RKO (cell line): ENCODE measurements around the gene LYPD6B.

Source experiments
- DNase-seq: peaks from one replicate; pipeline ENCODE4 v3.0.0-alpha.2; 2016; ENCODE audit warnings: low spot score

LYPD6B gene

GRCh38 chr2:149076863-149077412 lies 38.4 kb downstream of the LYPD6B start:
- no peak for DNase-seq

GRCh38 chr2:149077861-149078260 lies 39.4 kb downstream of the LYPD6B start:
- no peak for DNase-seq

GRCh38 chr2:149080099-149080498 lies 41.6 kb downstream of the LYPD6B start:
- no peak for DNase-seq

- no peak for DNase-seq
Observed at GRCh38 chr2:149080971-149081370, 42.5 kb downstream of the LYPD6B start.

GRCh38 chr2:149082079-149082478 lies 43.6 kb downstream of the LYPD6B start:
- DNase-seq = no peak

GRCh38 chr2:149082735-149083134 lies 44.2 kb downstream of the LYPD6B start:
- DNase-seq = no peak

- no peak for DNase-seq
Observed at GRCh38 chr2:149084924-149085795, 46.7 kb downstream of the LYPD6B start.

GRCh38 chr2:149087751-149088150 lies 49.3 kb downstream of the LYPD6B start:
- peak; percentile 6 for DNase-seq

- DNase-seq = no peak
Observed at GRCh38 chr2:149089068-149089467, 50.6 kb downstream of the LYPD6B start.

- DNase-seq = no peak
Observed at GRCh38 chr2:149090706-149091105, 52.2 kb downstream of the LYPD6B start.

GRCh38 chr2:149093579-149093978 lies 55.1 kb downstream of the LYPD6B start:
- no peak for DNase-seq

GRCh38 chr2:149094217-149095015 lies 55.9 kb downstream of the LYPD6B start:
- no peak for DNase-seq

GRCh38 chr2:149098701-149099100 lies 60.2 kb downstream of the LYPD6B start:
- no peak for DNase-seq

- DNase-seq = no peak
Observed at GRCh38 chr2:149099298-149099697, 60.8 kb downstream of the LYPD6B start.

GRCh38 chr2:149100739-149101699 lies 62.5 kb downstream of the LYPD6B start:
- DNase-seq = no peak

- DNase-seq = no peak
Observed at GRCh38 chr2:149101818-149102217, 63.3 kb downstream of the LYPD6B start.

- no peak for DNase-seq
Observed at GRCh38 chr2:149103081-149103620, 64.7 kb downstream of the LYPD6B start.

- no peak for DNase-seq
Observed at GRCh38 chr2:149104221-149104620, 65.7 kb downstream of the LYPD6B start.

- no peak for DNase-seq
Observed at GRCh38 chr2:149112068-149112467, 73.6 kb downstream of the LYPD6B start.

- DNase-seq = no peak
Observed at GRCh38 chr2:149112713-149113112, 74.2 kb downstream of the LYPD6B start.

- no peak for DNase-seq
Observed at GRCh38 chr2:149115781-149116180, 77.3 kb downstream of the LYPD6B start.
